HG03139 (cell line): Measurements from ENCODE around the gene BCAP31.

Source experiments
- ATAC-seq: cut with Tn5 transposase; IDR thresholded peaks from one replicate; pipeline ENCODE4 v1.9.1; 2021; ENCODE audit not compliant: unreplicated experiment

BCAP31 gene

DNA sequence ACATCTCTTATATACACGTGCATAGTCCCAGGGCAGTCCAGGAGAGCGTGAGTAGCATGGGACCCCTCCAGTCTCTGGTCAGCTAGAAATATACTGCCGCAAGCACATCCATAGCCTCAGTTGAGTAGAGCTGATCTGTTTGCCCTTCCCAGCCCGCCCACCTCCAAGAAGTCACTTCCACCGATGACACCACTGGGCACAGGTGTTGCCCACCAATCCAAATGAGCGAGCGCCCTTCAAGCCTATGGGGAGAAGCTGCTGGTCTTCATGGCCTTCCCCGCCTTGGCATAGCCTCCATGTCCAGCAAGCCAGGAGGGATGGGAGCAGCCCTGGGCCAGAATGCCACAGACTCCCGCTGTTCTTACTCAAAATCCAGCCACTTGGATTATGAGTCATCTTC is 67.0 kb downstream of the BCAP31 start:
- ATAC-seq: no peak

DNA sequence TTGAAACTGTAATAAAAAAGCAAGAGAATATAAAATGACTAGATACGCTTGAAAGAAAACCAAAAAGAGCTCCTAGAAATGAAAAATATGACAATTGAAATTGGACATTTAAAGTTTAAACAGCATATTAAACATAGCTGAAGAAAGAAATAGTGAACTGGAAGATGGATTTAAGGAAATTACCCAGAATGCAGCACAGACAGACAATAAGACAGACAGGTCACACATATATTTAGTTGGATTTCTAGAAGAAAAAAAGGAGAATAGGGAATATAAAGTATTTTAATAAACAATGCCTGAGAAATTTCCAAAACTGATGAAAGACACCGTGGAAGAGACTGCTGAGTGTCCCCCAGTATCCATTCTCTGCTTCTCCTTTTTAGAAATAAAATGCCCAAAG is 70.6 kb downstream of the BCAP31 start:
- ATAC-seq: no peak

- ATAC-seq: no peak
Measured at GRCh38 chrX:153651540-153652079, 72.6 kb downstream of the BCAP31 start.

- no peak for ATAC-seq
Measured at GRCh38 chrX:153650959-153651358, 73.2 kb downstream of the BCAP31 start.
